ENCODE data around the gene TRPM2. TPM values are rescaled to one million over a fixed set of nuclear protein-coding genes. Genes with fewer than 3 reads are reported as not detected.

The TRPM2 gene
- total RNA-seq, 1 experiment from 2014 or later, result 0.26 TPM

GRCh38 chr21:44485796-44486195 is 132.4 kb downstream of the TRPM2 start:
- TF ChIP-seq CTCF (IDR thresholded peaks at IDR 0.05) (no peak), REST (IDR thresholded peaks at IDR 0.05; ENCODE audit: insufficient read depth in 1 of 2, low read depth in 2 of 2, low read length in 1 of 2) (no peak), TCF7L2 (IDR thresholded peaks at IDR 0.05; ENCODE audit: low read depth, low read length) (peak; percentile 9; the same call in 1 of the 2 replicates), POLR2AphosphoS5 (IDR thresholded peaks at IDR 0.05; ENCODE audit: low read depth, low read length) (no peak), SIN3A (IDR thresholded peaks at IDR 0.05; ENCODE audit: borderline replicate concordance, insufficient read depth, low read depth, low read length) (no peak)

GRCh38 chr21:44486302-44486701 is 132.9 kb downstream of the TRPM2 start:
- H3K4me1 ChIP-seq (ENCODE audit: control insufficient read depth, insufficient read depth, low read length), result no peaks in the 10 kb centered on the region
- peak overlapping the region; percentile 66 to 78 for H3K4me3 ChIP-seq (ENCODE audit: low read depth in 2 of 2, low read length in 2 of 2)
- POLR2A ChIA-PET, result no interaction called here
- peak overlapping the region; percentile 83 for H3K27ac ChIP-seq (ENCODE audit: low read length)
- CTCF ChIA-PET, result interaction anchor here (0.6 kb wide), 1 partner anchor 41 kb away, joined by 3 read pairs; no protein-coding TSS in a partner anchor
- DNase-seq (ENCODE audit: low read depth, low spot score) (no peak), ATAC-seq (peak; percentile 39; the same call in 1 of the 2 replicates)
- intact Hi-C loops (cut with micrococcal nuclease; ENCODE audit: unreplicated experiment), result no loop called here
- BruUV-seq (replicated peaks), result no TSS peak
- no peaks in the 10 kb centered on the region for H3K9me3 ChIP-seq (ENCODE audit: control insufficient read depth, insufficient read depth, low read depth, low read length)
- H3K36me3 ChIP-seq (ENCODE audit: control insufficient read depth, insufficient read depth, low read length), result no peaks in the 10 kb centered on the region
- TF ChIP-seq TCF7L2 (IDR thresholded peaks at IDR 0.05; ENCODE audit: low read depth, low read length) (no peak), SIN3A (IDR thresholded peaks at IDR 0.05; ENCODE audit: borderline replicate concordance, insufficient read depth, low read depth, low read length) (no peak)
- in situ Hi-C loops (cut with HindIII; ENCODE audit: low pct_unique_long_range_greater_than_20kb, low sequenced_read_pairs), result no loop called here
- no peaks in the 10 kb centered on the region for H3K27me3 ChIP-seq (ENCODE audit: control insufficient read depth, insufficient read depth, low read length)

More at GRCh38 chr21:44485796-44486195, 132.4 kb downstream of the TRPM2 start:
- ChIA-PET POLR2A (no interaction called here), CTCF (interaction anchor here (0.5 to 0.6 kb wide), 3 partner anchors 40 to 256 kb away, joined by 3 read pairs; no protein-coding TSS in a partner anchor)
- BruUV-seq (replicated peaks), result TSS peak; percentile 75
- ATAC-seq, result peak; percentile 55
- Histone ChIP-seq H3K9me3 (ENCODE audit: control insufficient read depth, insufficient read depth, low read depth, low read length) (no peaks in the 10 kb centered on the region), H3K4me3 (ENCODE audit: low read depth in 2 of 2, low read length in 2 of 2) (peak overlapping the region; percentile 66 to 78), H3K36me3 (ENCODE audit: control insufficient read depth, insufficient read depth, low read length) (no peaks in the 10 kb centered on the region), H3K27me3 (ENCODE audit: control insufficient read depth, insufficient read depth, low read length) (no peaks in the 10 kb centered on the region), H3K27ac (ENCODE audit: low read length) (peak overlapping the region; percentile 83), H3K4me1 (ENCODE audit: control insufficient read depth, insufficient read depth, low read length) (no peaks in the 10 kb centered on the region)
- in situ Hi-C loops (cut with HindIII; ENCODE audit: low pct_unique_long_range_greater_than_20kb, low sequenced_read_pairs), result no loop called here
- intact Hi-C loops (cut with micrococcal nuclease; ENCODE audit: unreplicated experiment), result no loop called here
- DNase-seq (ENCODE audit: low read depth, low spot score), result no peak

GRCh38 chr21:44487831-44488230 is 134.4 kb downstream of the TRPM2 start:
- ATAC-seq (no peak), DNase-seq (ENCODE audit: low read depth, low spot score) (no peak)
- Histone ChIP-seq H3K9me3 (ENCODE audit: control insufficient read depth, insufficient read depth, low read depth, low read length) (no peaks in the 10 kb centered on the region), H3K36me3 (ENCODE audit: control insufficient read depth, insufficient read depth, low read length) (no peaks in the 10 kb centered on the region), H3K27me3 (ENCODE audit: control insufficient read depth, insufficient read depth, low read length) (no peaks in the 10 kb centered on the region), H3K4me1 (ENCODE audit: control insufficient read depth, insufficient read depth, low read length) (no peaks in the 10 kb centered on the region), H3K4me3 (ENCODE audit: low read depth in 2 of 2, low read length in 2 of 2) (0 out of 4 replicates have a peak overlapping the region, but pooled peaks of 1 of the 2 experiments have one; percentile 2), H3K27ac (ENCODE audit: low read length) (no peak overlapping the region)
- intact Hi-C loops (cut with micrococcal nuclease; ENCODE audit: unreplicated experiment) (no loop called here), in situ Hi-C loops (cut with HindIII; ENCODE audit: low pct_unique_long_range_greater_than_20kb, low sequenced_read_pairs) (no loop called here)
- BruUV-seq (replicated peaks), result no TSS peak
- ChIA-PET POLR2A (no interaction called here), CTCF (interaction anchor here (0.7 kb wide), 1 partner anchor 168 kb away, joined by 4 read pairs; no protein-coding TSS in a partner anchor)
- TF ChIP-seq REST (IDR thresholded peaks at IDR 0.05; ENCODE audit: insufficient read depth in 1 of 2, low read depth in 2 of 2, low read length in 1 of 2) (no peak), CTCF (IDR thresholded peaks at IDR 0.05) (peak; percentile 81), SIN3A (IDR thresholded peaks at IDR 0.05; ENCODE audit: borderline replicate concordance, insufficient read depth, low read depth, low read length) (no peak), POLR2AphosphoS5 (IDR thresholded peaks at IDR 0.05; ENCODE audit: low read depth, low read length) (no peak), TCF7L2 (IDR thresholded peaks at IDR 0.05; ENCODE audit: low read depth, low read length) (no peak)
